Cardiac fibroblast (primary cell): ENCODE data around the gene TPM2.

Experiments used
- DNase-seq, 2 donors: peaks; one replicate each; pipeline versions ENCODE4 v3.0.0 to v3.0.0-alpha.2; 2010; ENCODE audit warnings: low read depth in 2 of 2
- H3K4me3 ChIP-seq, 2 donors: replicated peaks in 1 of 2; 1 replicate in 1 of 2; 2 replicates in 1 of 2; pipeline ENCODE4 v1.5.1; 2011; ENCODE audit warnings: low read depth in 2 of 2, low read length in 2 of 2, mild to moderate bottlenecking in 2 of 2, moderate library complexity in 1 of 2
- TF ChIP-seq, protein P1 (sequence below): IDR thresholded peaks from one replicate; pipeline ENCODE4 v1.5.1; 2011; ENCODE audit warnings: low read depth, mild to moderate bottlenecking, low read length, inconsistent platforms

The TPM2 gene

DNA sequence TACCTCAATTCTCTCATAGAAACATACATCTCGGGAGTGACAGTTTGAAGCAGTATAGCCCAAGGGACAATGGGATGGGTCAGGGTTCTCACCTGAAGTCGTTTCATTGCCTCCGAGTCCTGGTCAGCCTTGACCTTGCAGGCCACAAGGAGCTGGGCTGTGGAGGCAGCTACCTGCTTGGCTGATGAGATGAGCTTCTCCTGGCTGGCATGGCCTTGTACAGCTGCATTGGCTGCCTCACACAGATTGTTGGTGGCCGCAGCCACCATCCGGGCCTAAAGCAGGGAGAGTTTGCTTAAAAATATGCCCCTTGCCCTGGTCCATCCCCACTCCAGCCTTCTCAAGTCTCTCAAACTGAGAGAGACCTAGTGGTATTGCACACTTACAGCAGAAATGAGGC lies 8.5 kb upstream of the TPM2 start:
- H3K4me3 ChIP-seq = no peak overlapping the region
- TF ChIP-seq, protein P1, sequence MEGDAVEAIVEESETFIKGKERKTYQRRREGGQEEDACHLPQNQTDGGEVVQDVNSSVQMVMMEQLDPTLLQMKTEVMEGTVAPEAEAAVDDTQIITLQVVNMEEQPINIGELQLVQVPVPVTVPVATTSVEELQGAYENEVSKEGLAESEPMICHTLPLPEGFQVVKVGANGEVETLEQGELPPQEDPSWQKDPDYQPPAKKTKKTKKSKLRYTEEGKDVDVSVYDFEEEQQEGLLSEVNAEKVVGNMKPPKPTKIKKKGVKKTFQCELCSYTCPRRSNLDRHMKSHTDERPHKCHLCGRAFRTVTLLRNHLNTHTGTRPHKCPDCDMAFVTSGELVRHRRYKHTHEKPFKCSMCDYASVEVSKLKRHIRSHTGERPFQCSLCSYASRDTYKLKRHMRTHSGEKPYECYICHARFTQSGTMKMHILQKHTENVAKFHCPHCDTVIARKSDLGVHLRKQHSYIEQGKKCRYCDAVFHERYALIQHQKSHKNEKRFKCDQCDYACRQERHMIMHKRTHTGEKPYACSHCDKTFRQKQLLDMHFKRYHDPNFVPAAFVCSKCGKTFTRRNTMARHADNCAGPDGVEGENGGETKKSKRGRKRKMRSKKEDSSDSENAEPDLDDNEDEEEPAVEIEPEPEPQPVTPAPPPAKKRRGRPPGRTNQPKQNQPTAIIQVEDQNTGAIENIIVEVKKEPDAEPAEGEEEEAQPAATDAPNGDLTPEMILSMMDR = no peak
- no peak for DNase-seq

DNA sequence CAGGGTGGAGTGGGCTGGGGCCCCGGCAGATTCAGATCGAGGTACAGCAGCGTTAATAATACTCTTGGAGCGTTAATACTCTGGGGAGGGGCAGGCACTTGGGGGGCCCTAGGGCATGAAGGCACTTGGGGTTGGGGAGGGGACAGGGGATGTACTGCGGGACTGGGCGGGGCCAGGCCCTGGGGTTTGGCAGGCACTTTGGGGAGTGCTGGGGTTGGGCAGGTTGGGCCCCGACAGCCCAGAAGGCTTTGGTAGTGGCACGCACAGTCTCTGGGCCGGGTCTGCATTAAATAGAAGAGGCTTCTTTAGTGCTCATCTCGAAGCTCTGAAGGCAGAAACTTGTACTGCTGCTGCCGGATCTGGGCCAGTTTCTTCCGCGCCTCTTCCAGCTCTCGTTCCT lies 7.8 kb upstream of the TPM2 start:
- no peak overlapping the region for H3K4me3 ChIP-seq
- TF ChIP-seq, protein P1 = no peak
- no peak for DNase-seq

DNA sequence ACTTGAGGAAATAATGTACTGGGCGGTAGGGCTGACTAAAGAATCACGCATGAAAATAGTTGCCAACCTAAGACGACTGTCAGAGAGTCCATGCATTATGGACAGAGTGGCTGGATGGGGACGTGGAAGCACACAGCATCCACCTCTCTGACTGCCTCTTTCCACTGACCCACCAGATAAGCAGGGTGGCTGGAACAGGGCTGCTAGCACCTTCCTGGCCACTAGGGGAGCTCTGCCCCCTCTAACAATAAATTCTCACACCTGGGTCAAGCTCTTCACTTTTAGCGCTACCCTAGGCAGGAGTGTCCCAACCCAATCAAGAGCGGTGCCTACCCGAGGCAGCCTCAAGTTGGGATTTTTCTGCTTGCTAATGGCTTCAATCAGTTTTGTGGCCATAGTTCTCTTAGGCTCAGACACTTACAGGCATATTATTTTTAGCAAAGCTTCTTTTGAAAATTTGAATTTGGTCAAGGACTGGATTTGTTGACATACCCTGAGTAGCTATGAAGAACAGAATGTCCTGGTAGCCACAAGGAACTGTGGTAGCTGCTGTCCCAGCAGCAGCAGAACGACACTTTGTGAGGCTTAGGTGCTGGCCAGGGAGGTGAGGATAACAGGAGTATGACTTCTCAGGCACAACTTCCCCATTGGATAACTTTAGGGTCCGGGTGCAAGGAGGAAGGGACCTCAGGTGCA lies 6.9 kb upstream of the TPM2 start:
- H3K4me3 ChIP-seq = no peak overlapping the region
- TF ChIP-seq, protein P1 = peak; percentile 91
- peak; percentile 61 to 62 for DNase-seq

DNA sequence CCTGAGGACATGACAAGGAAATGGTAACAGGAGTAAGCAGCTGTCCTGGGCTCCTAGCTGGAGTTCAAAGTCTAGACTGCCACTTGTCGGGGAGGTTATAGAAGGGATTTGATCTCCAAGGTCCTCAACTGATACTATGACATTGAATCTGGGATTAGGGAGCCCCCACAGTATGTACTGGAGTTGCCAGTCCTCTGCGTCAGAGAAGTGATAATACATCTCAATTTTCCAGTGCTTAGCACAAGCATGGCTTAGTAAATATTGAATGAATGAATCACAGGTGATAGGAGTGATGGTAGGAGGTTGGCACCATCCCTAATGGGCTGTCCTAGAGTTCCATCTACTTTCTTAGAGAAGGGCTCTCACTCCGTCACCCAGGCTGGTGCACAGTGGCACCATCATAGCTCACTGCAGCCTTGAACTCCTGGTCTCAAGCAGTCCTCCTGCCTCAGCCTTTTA lies 6.2 kb upstream of the TPM2 start:
- H3K4me3 ChIP-seq = no peak overlapping the region
- peak in 1 of 2 donors; percentile 14 for DNase-seq
- TF ChIP-seq, protein P1 = no peak

DNA sequence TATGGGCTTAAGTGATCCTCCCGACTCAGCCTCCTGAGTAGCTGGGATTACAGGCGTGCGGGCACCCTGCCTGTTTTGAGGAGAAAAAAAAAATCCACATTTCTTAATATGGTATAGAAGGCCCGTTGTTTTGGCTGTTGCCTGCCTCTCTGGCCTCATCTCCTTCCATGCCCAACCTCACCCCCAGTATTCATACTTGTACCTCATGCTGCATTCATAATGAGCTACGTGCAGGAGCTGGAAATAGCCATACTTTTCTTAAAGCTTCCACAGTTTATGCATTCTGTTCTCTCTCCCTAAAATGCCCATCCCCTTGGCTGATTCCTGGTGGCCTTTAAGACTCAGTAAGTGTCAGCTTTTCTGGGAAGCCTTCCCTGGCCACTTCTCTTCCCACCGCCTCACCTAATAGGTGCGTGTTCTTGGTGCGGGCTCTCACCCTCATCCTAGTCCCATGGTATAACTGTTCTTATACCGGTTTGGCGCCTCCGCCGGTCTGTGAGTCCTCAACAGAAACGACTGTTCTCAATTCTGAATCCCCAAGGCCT lies 2.1 kb upstream of the TPM2 start:
- TF ChIP-seq, protein P1 = no peak
- H3K4me3 ChIP-seq = no peak overlapping the region
- no peak for DNase-seq

DNA sequence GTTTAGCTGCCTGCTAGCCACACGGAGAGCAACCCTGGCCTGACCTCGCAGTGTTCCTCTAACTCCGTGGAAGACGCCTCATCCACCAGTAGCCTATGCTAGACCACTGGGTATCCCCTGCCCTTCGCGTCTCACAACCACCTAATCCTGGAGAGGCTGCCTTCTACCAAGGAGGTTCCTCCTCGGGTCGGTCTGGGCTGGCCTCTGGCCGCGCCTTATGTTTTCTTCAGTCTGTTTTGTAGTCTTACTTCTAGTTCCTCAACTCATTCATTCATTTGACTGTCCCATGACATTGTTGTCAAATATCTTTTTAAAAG lies 1.6 kb upstream of the TPM2 start:
- H3K4me3 ChIP-seq = peak overlapping the region; percentile 73 to 77
- no peak for DNase-seq
- TF ChIP-seq, protein P1 = no peak
